HepG2 (cell line): ENCODE measurements around the gene TPRA1. TPM values are rescaled to one million over a fixed set of nuclear protein-coding genes. Genes with fewer than 3 reads are reported as not detected.
A peak's percentile ranks its signal among the peaks of the same experiment; 100 is the strongest.

Experiments
- CSRNP1 ChIP-seq: sonication (generic); formaldehyde crosslinking; IDR thresholded peaks from 2 replicates; pipeline ENCODE4 v1.8.1; 2023; ENCODE audit warnings: mild to moderate bottlenecking, missing genetic modification reagents
- DNMT1 ChIP-seq: sonication (generic); formaldehyde crosslinking; IDR thresholded peaks from 2 replicates; pipeline ENCODE4 v1.5.1; 2020; ENCODE audit warnings: mild to moderate bottlenecking, missing genetic modification reagents
- FOXK2 ChIP-seq: fragments of 450-650 bp; IDR thresholded peaks from 2 replicates; pipeline ENCODE4 v1.6.1; 2016
- HMGXB4 ChIP-seq, 2 experiments: sonication (generic) in 1 of 2; formaldehyde crosslinking in 1 of 2; IDR thresholded peaks; 2 replicates each; pipeline versions ENCODE4 v1.4.0 to v1.6.1; 2018 to 2020; ENCODE audit warnings: missing genetic modification reagents in 2 of 2, borderline replicate concordance in 1 of 2, low read depth in 1 of 2, mild to moderate bottlenecking in 1 of 2, missing biosample characterization in 1 of 2
- HOXA9 ChIP-seq: sonication (generic); formaldehyde crosslinking; IDR thresholded peaks from 2 replicates; pipeline ENCODE4 v1.8.1; 2022; ENCODE audit warnings: missing genetic modification reagents, mild to moderate bottlenecking, moderate library complexity, borderline replicate concordance
- LCORL ChIP-seq, 2 experiments: fragments of 450-650 bp in 1 of 2; sonication (generic) in 1 of 2; formaldehyde crosslinking in 1 of 2; IDR thresholded peaks; 2 replicates each; pipeline versions ENCODE4 v1.5.0 to v1.6.1; 2017 to 2020; ENCODE audit warnings: antibody characterized with exemption in 1 of 2, missing genetic modification reagents in 1 of 2
- MLXIP ChIP-seq: sonication (generic); formaldehyde crosslinking; IDR thresholded peaks from 2 replicates; pipeline ENCODE4 v1.9.0; 2021; ENCODE audit warnings: missing genetic modification reagents, borderline replicate concordance
- NFRKB ChIP-seq: fragments of 450-650 bp; IDR thresholded peaks from 2 replicates; pipeline ENCODE4 v1.6.1; 2017
- NR2F6 ChIP-seq, 2 experiments: IDR thresholded peaks; 2 replicates each; pipeline ENCODE4 v1.6.1; 2016; ENCODE audit warnings: antibody characterized with exemption in 1 of 2, mild to moderate bottlenecking in 1 of 2
- SAFB2 ChIP-seq: sonication (generic); formaldehyde crosslinking; IDR thresholded peaks from 2 replicates; pipeline ENCODE4 v1.5.1; 2020; ENCODE audit warnings: missing genetic modification reagents, low read depth, mild to moderate bottlenecking, borderline replicate concordance
- SIN3A ChIP-seq: IDR thresholded peaks from 2 replicates; pipeline ENCODE4 v1.6.1; 2011; ENCODE audit warnings: low read depth, mild to moderate bottlenecking, control low read depth, low read length, borderline replicate concordance
- SP1 ChIP-seq, 2 experiments: fragments of 450-650 bp in 1 of 2; sonication (generic) in 1 of 2; formaldehyde crosslinking in 1 of 2; IDR thresholded peaks; 2 replicates each; pipeline versions ENCODE4 v1.4.0 to v1.6.1; 2016 to 2020; ENCODE audit warnings: missing genetic modification reagents in 1 of 2
- ZBED4 ChIP-seq: sonication (generic); formaldehyde crosslinking; IDR thresholded peaks from 2 replicates; pipeline ENCODE4 v1.4.0; 2020; ENCODE audit warnings: missing genetic modification reagents, borderline replicate concordance
- ZNF44 ChIP-seq: sonication (generic); formaldehyde crosslinking; IDR thresholded peaks from 2 replicates; pipeline ENCODE4 v1.5.1; 2020; ENCODE audit warnings: mild to moderate bottlenecking, missing genetic modification reagents
- ZNF775 ChIP-seq: sonication (generic); formaldehyde crosslinking; IDR thresholded peaks from 2 replicates; pipeline ENCODE4 v1.4.0; 2020; ENCODE audit warnings: missing genetic modification reagents, mild to moderate bottlenecking, moderate library complexity, borderline replicate concordance
- polyA plus RNA-seq, 8 experiments: library from polyadenylated mRNA; depleted of rRNA in 3 of 8; stranded (reverse) in 7 of 8; unstranded in 1 of 8; fragments of >200 nt; fragmentation: Illumina TruSeq in 4 of 8; extraction: Trizol in 4 of 8; gene quantifications; 2 replicates each; pipeline versions ENCODE4 v1.2.1 to v1.2.3, GENCODE V29; 2011 to 2016; ENCODE audit warnings: low read depth in 4 of 8, missing spikeins in 1 of 8, mixed read lengths in 1 of 8; ENCODE audit not compliant: insufficient read depth in 1 of 8
- total RNA-seq, 5 experiments: library from RNA; depleted of rRNA; stranded (reverse); fragments of >200 nt; fragmentation: Illumina TruSeq; extraction: Trizol; gene quantifications; 2 replicates each; pipeline ENCODE4 v1.2.3, GENCODE V29; 2016; ENCODE audit warnings: low read depth in 1 of 5

Gene TPRA1
- total and polyA plus RNA-seq, 2 of the 13 experiments (the other 11 are each of a cell fraction or from before 2014, with no cell fraction given), result 25.4 to 25.8 TPM

DNA sequence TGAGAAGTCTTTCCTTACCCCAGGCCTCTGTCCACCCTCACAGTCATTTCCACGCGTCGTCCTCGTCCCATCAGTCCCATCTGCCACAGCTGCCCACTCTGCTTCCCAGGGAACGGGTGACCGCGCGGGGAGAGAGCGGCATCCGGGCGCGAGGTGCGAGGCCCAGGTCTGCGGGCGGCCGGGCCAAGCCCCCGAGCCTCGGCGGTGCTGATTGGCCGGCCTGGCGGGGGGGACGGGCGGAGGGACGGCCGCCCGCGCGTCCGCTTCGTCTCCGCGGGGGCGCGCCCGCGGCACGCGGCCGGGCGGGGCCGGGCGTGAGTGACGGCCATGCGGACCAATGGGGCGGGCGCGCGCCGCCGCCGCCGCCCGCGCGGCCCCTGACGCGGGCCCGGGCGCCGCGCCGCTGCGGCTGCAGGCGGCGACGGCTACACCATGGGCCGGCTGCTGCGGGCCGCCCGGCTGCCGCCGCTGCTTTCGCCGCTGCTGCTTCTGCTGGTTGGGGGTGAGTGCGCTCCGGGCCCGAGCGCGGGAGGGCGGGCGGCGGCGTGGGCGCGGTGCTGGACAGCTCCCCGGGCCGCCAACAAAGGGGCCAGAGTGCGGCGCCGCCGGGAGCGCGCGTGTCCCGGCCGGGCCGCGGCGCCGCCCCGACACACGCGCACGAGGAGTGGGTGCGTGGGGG is 38.4 kb upstream of the TPRA1 start, which contains the start of gene PODXL2 (continued):
- peak; percentile 68; the same call in 1 of the 2 replicates for TF ChIP-seq CSRNP1
- TF ChIP-seq ZNF44, result no peak
- no peak; a peak in 1 of 4 replicates for TF ChIP-seq HMGXB4 (CRISPR knock-in tag; IDR thresholded peaks at IDR 0.05; ENCODE audit: borderline replicate concordance in 1 of 2, low read depth in 1 of 2)
- no peak for TF ChIP-seq LCORL (IDR thresholded peaks at IDR 0.05)
- no peak for TF ChIP-seq LCORL (CRISPR knock-in tag; IDR thresholded peaks at IDR 0.05)
- TF ChIP-seq SIN3A, result peak; percentile 43; the same call in 1 of the 2 replicates
- TF ChIP-seq NR2F6 (IDR thresholded peaks at IDR 0.05), result no peak
- TF ChIP-seq NR2F6 (CRISPR knock-in tag; IDR thresholded peaks at IDR 0.05), result no peak
- TF ChIP-seq SP1 (IDR thresholded peaks at IDR 0.05), result no peak
- no peak for TF ChIP-seq SP1 (CRISPR knock-in tag; IDR thresholded peaks at IDR 0.05)
- TF ChIP-seq ZBED4 (CRISPR knock-in tag), result peak; percentile 28; the same call in 1 of the 2 replicates
- no peak for TF ChIP-seq FOXK2
- TF ChIP-seq DNMT1 (CRISPR knock-in tag), result 0 out of 2 replicates have a peak, but pooled peaks have one; percentile 62
- TF ChIP-seq MLXIP (CRISPR knock-in tag), result no peak
- peak; percentile 72; the same call in 1 of the 2 replicates for TF ChIP-seq HOXA9 (CRISPR knock-in tag)
- no peak for TF ChIP-seq NFRKB
- no peak; the same call in 1 of the 2 replicates for TF ChIP-seq SAFB2 (CRISPR knock-in tag)
- no peak for TF ChIP-seq ZNF775 (CRISPR knock-in tag)
